ENCODE results near the gene PHLPP1.

PHLPP1 gene

DNA sequence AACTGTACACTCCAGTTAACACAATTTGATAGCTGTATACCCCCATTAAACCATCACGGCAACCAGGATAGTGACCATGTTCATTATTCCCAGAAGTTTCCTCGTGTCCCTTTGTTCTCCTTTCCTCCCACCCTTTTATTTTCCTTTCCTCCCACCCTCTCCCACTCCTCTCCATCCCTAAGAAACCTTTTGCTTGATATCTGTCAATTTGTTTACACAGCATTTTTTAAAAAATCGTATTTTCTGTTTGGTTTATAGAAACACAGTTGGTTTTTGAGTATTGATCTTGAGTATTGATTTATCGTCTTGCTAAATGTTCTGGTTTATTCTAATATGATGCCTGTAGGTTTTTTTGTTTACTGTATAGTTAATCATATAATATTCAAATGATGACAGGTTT is 119.4 kb downstream of the PHLPP1 start:
- in situ Hi-C loops (cut with MboI; ENCODE audit: low pct_unique_long_range_greater_than_20kb, low sequenced_read_pairs, unreplicated experiment): no loop called here
- TF ChIP-seq CTCF (IDR thresholded peaks at IDR 0.05; ENCODE audit: extremely low read depth, insufficient read depth, missing control alignments): no peak
- no peak for DNase-seq (ENCODE audit: low spot score)

GRCh38 chr18:62837011-62837410 is 121.7 kb downstream of the PHLPP1 start:
- DNase-seq (ENCODE audit: low spot score): no peak
- in situ Hi-C loops (cut with MboI; ENCODE audit: low pct_unique_long_range_greater_than_20kb, low sequenced_read_pairs, unreplicated experiment): no loop called here
- TF ChIP-seq CTCF (IDR thresholded peaks at IDR 0.05; ENCODE audit: extremely low read depth, insufficient read depth, missing control alignments): no peak

DNA sequence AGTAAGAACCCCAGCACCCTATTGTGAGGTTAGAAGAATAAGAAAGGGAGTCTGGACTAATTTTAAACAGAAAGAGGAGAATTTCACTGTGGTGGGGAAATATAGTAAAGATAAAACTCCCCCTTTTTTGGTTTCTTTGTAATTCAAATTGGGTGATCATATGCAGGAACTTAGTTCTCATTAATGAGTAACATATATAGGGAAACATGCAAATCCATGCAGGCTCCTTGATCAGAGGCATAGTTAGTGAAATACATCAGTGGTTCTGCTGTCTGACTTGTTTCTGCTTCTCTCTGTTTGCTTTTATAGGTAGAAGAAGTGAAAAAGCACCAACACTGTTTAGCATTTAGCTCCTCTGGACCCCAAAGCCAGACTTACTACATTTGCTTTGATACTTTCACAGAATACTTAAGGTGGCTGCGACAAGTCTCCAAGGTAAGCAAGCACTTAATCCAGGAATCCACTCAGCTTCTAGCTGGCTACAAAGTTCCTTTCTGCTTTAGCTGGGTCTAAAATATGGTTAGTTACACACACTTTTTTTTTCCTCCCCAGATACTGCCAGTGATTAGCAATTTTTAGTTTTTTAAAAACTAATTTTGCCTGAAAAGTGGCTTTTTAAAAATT is 123.2 kb downstream of the PHLPP1 start:
- no peak for TF ChIP-seq CTCF (IDR thresholded peaks at IDR 0.05; ENCODE audit: extremely low read depth, insufficient read depth, missing control alignments)
- in situ Hi-C loops (cut with MboI; ENCODE audit: low pct_unique_long_range_greater_than_20kb, low sequenced_read_pairs, unreplicated experiment): no loop called here
- peak; percentile 32 for DNase-seq (ENCODE audit: low spot score)

DNA sequence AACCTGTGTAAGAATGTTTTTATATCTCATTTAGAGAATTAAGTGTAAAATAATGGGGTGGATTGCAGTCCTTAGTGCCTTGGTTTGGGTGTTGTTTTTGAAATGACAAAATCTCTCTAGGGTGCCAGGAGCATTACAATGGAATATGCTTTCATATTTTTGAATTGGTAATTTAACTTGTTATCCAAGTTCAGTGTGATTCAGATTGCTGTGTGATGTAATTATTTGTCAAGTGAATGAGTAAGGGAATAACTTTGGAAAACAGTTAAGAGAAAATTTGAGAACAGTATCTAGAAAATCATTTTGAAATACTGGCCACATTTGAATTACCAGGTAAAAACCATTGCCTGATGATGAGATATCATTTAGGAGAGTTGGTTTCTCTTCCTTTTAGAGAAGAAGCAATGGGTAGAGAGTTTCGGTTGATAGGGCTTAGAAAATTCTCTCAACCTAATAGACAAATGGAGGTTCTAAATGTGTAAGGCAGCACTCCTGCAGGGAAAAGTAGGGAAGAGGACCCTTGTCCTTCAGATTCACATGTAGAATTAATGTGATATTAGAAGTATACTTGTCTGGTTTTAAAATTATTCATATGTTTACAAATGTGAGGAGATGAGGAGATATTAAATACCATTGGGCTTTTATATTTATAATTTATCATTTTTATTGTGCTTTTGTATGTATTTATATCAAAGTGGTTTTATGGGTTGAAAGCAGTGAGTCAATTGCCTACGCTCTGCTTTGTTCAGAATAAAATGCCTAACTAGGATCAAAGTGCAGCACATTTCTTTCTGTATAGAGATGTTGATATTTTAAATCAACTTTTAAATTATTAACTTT is 124.8 kb downstream of the PHLPP1 start:
- no peak for DNase-seq (ENCODE audit: low spot score)
- TF ChIP-seq CTCF (IDR thresholded peaks at IDR 0.05; ENCODE audit: extremely low read depth, insufficient read depth, missing control alignments): no peak
- in situ Hi-C loops (cut with MboI; ENCODE audit: low pct_unique_long_range_greater_than_20kb, low sequenced_read_pairs, unreplicated experiment): no loop called here

DNA sequence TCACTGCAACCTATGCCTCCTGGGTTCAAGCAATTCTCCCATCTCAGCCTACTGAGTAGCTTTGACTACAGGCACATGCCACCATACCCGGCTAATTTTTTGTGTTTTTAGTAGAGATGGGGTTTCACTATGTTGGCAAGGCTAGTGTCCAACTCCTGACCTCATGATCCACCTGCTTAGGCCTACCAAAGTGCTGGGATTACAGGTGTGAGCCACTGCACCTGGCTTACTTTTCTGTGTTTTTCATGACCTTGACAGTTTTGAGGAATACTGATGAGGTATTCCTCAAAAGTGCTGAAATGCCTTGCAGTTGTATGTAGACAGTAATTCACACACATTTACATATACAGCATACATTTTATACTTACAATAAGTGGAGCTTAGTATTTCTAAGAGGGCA is 126.1 kb downstream of the PHLPP1 start:
- TF ChIP-seq CTCF (IDR thresholded peaks at IDR 0.05; ENCODE audit: extremely low read depth, insufficient read depth, missing control alignments): no peak
- no peak for DNase-seq (ENCODE audit: low spot score)
- in situ Hi-C loops (cut with MboI; ENCODE audit: low pct_unique_long_range_greater_than_20kb, low sequenced_read_pairs, unreplicated experiment): no loop called here

DNA sequence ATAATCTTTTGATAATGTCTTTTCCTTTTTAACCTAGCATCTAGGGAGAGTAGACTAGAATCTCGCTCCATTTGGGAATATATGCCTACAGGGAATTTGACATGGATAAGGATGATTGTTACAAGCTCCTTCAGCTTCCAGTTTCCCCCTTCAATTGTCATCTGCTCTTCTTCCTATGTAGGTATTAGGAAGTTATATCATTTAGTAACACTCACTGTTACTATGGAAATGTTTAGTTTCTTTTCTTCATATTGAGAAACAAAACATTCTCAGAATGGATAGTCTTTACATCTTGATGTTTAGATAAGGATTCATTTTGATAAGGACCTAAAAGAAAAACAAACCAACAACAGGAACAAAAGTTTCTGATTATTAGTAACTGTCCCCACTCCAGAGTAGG is 127.6 kb downstream of the PHLPP1 start:
- in situ Hi-C loops (cut with MboI; ENCODE audit: low pct_unique_long_range_greater_than_20kb, low sequenced_read_pairs, unreplicated experiment): no loop called here
- TF ChIP-seq CTCF (IDR thresholded peaks at IDR 0.05; ENCODE audit: extremely low read depth, insufficient read depth, missing control alignments): no peak

More for the DNA sequence above, 127.6 kb downstream of the PHLPP1 start:
- no peak for DNase-seq (ENCODE audit: low spot score)
